Activated CD4-positive, CD25-positive, alpha-beta regulatory T cell treated with anti-CD3 and anti-CD28 coated beads, Interleukin-2, amount 50 U/mL, for 16 hours (primary cell): ENCODE measurements around the gene CKS1B.

Source experiments
- DNase-seq: peaks from one replicate; pipeline ENCODE4 v3.0.0-alpha.2; 2020; ENCODE audit warnings: low read depth, low spot score

CKS1B gene

GRCh38 chr1:155002464-155003226 is 28.2 kb downstream of the CKS1B start, which contains the start of gene ZBTB7B:
ZBTB7B (plus strand) TSS chr1:155002802; CDS start chr1:155014661, 11,859 bp downstream.
- DNase-seq: no peak

GRCh38 chr1:155003227-155003765 is 28.8 kb downstream of the CKS1B start:
- DNase-seq: no peak

- DNase-seq: no peak
Observed at GRCh38 chr1:155003766-155004351, 29.4 kb downstream of the CKS1B start.

- DNase-seq: no peak
Observed at GRCh38 chr1:155004352-155005075, 30.0 kb downstream of the CKS1B start.

- DNase-seq: no peak
Observed at GRCh38 chr1:155005076-155006011, 30.9 kb downstream of the CKS1B start.

GRCh38 chr1:155006601-155007101 is 32.2 kb downstream of the CKS1B start:
- no peak for DNase-seq

- no peak for DNase-seq
Observed at GRCh38 chr1:155007251-155007828, 32.9 kb downstream of the CKS1B start.

GRCh38 chr1:155008015-155008941 is 33.8 kb downstream of the CKS1B start:
- DNase-seq: no peak

GRCh38 chr1:155009221-155009711 is 34.8 kb downstream of the CKS1B start:
- no peak for DNase-seq

- DNase-seq: no peak
Observed at GRCh38 chr1:155009742-155010141, 35.3 kb downstream of the CKS1B start.

GRCh38 chr1:155010211-155010918 is 35.9 kb downstream of the CKS1B start:
- no peak for DNase-seq

GRCh38 chr1:155011004-155011416 is 36.5 kb downstream of the CKS1B start:
- DNase-seq: no peak

GRCh38 chr1:155011437-155012025 is 37.0 kb downstream of the CKS1B start:
- no peak for DNase-seq

- DNase-seq: no peak
Observed at GRCh38 chr1:155012026-155012546, 37.6 kb downstream of the CKS1B start.

- no peak for DNase-seq
Observed at GRCh38 chr1:155012776-155013602, 38.5 kb downstream of the CKS1B start.

- DNase-seq: no peak
Observed at GRCh38 chr1:155013632-155014031, 39.2 kb downstream of the CKS1B start.
